Activated CD4-positive, alpha-beta T cell treated with anti-CD3 and anti-CD28 coated beads for 4 hours (primary cell): Measurements from ENCODE around the gene PIMREG.

Experiments
- DNase-seq, 2 donors: peaks; one replicate each; pipeline ENCODE4 v3.0.0-alpha.2; 2020

Gene PIMREG

DNA sequence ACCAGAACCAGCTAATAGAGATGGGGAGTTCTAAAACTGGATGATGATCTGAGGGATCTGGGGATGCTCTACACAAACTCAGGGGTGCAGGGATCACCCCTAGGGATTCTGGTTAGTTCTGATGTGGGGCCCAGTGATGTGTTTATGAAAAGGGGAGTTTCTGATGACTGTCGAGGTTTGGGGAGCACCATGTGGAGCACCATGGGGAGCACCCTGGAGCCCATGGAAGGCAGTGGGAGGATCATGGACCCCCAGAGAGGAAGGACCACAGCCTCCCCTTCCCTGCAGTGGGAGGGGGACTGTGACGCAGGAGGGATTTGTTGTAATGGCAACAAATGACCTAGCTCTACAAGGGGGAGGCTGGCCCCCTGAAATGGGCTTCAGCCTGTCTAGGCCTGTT, 18.4 kb downstream of the PIMREG start:
- DNase-seq = no peak

GRCh38 chr17:6463616-6464445, 19.6 kb downstream of the PIMREG start:
- DNase-seq = no peak

DNA sequence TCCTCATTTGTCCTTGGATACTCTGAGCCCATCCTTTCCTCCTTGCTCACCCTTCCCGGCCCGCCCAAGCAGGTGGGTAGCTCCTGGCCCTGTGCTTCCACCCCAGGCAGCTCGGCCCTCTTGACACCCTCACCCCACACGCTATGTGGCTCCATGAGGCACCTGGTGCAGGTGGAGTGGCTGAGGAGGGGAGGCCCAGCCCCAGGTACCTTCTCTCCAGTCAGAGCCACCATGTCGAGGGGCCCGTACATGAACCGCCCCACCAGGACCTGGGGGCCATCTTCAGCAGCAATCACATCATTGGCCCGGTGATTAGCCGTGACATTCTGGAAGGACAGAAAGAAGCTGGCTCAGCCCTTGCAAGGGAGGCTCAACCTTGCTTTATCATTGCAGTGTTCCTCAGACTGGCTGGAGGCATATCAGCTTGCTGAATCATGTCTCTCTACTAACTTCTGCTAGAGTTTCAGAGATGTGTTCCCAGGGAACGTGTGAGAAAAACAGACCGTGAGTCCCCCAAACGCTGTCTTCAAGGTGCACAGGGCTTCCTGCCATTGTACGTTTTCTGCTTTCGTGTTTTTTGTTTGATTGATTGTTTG, 20.3 kb downstream of the PIMREG start:
- no peak for DNase-seq

DNA sequence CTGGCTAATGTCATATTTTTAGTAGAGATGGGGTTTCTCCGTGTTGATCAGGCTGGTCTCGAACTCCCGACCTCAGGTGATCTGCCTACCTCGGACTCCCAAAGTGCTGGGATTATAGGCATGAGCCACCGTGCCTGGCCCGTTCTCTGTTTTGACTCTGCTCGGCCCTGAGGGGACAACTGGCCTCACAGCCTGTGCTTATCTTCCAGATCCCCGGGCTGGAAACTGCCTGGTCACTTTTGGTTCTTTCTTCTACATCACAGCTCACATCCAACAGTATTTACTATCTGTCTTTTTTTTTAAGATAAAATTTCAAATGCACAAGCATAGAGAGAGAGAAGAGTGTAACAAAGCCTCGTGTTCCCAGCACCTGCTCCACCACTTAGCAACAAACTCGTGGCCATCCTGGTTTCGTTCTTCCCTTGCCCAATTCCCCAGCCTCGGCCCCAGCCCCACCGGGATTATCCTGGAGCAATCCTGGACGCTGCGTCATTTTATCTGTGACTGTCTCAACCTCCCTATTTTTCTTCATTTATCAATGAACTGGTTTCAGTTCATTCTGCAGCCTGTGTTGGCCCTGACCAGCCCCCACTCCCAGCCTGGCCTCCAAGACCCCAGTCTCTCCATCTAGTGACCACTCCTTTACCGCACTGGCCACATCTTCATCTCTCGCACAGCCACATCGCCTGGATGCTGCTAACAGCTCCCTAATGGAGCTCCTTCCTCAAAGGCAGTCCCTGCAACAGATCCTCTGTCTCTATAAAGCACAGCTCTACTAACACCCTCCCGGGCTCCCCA, 21.1 kb downstream of the PIMREG start:
- no peak for DNase-seq

- no peak for DNase-seq
These were observed 23.3 kb downstream of the PIMREG start for GRCh38 chr17:6467567-6467966.

GRCh38 chr17:6468051-6468790, 24.0 kb downstream of the PIMREG start:
- DNase-seq = no peak

DNA sequence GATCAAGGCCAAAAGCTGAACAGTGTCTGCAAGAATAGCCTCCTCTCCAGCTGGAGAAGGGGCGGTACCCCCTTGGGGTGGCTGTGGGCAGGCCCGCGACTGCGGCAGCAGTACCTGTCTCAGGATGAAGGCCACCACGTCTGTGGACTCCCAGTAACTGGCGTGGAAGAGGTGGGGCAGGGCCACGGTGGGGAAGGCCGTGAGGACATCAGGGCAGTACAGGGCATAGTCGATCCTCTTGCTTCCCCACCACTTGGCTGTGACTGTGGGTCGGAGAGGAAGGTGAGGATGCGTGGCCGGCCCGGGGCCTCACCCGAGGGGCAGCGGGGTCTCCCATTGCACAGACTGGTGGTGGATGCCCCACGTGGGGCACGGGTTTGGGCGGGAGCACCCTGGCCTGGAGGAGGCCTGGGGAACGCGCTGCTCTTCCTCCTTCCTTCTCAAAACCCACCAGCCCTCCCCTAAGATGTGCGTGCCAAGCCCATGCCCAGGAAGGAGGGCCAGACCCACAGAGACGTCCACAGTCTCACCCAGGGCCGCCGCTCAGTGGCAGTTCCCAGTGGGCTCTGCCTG, 26.0 kb downstream of the PIMREG start:
- no peak for DNase-seq

- no peak for DNase-seq
These were observed 26.7 kb downstream of the PIMREG start for GRCh38 chr17:6470751-6471521.

DNA sequence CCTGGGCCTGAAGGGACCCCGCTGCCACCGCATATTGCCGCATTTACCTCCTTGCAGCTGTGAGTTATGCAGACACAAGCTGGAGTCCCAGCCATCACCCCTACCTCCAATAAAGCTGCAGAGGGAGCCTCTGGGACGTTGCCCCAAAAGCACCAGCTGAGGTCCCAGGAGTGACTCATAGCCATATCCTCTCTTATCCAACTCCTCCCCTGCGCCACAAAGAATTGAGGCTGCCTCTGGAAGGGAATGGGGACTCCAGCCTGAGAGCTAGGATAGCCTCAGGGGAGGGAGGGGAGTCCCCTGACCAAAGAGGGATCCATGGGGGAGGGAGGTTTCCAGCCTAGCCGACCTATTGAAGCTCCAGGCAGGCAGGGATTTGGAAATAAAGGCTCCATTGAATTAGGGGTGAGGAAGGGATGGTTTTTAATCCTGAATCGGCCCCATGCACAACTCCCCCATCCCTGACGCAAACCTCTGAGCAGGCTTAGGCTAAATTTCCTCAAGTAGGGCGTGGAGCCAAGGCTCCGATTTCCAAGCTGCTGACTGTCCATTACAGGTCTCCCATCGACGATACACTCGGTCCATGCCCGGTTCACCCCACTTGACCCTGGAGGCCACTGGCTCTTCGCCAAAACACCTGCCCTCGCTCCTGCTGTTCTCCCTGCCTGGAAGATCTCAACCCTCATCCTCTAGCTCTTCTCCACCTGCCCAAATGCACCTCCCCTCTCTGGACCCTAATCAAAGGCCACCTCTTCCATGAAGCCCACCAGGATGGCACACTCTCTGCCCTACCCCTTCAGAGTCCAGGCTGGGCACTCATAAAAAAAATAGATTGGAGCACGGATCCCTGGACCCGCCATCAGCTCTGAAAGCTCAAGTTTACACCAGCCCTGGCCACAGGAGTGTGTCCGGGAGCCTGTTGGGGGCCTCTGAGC, 27.5 kb downstream of the PIMREG start:
- DNase-seq = no peak

GRCh38 chr17:6472517-6472916, 28.3 kb downstream of the PIMREG start:
- DNase-seq = no peak

- peak; percentile 57 to 68 for DNase-seq
These were observed 29.0 kb downstream of the PIMREG start for GRCh38 chr17:6473128-6473767.

- DNase-seq = no peak
These were observed 30.1 kb downstream of the PIMREG start for GRCh38 chr17:6474376-6474775.

GRCh38 chr17:6474906-6475305, 30.7 kb downstream of the PIMREG start:
- no peak for DNase-seq

GRCh38 chr17:6475411-6475810, 31.2 kb downstream of the PIMREG start:
- no peak for DNase-seq

- DNase-seq = no peak
These were observed 32.0 kb downstream of the PIMREG start for GRCh38 chr17:6476076-6476809.

- DNase-seq = no peak
These were observed 32.5 kb downstream of the PIMREG start for GRCh38 chr17:6476810-6477179.

GRCh38 chr17:6477831-6478383, 33.7 kb downstream of the PIMREG start:
- DNase-seq = no peak

GRCh38 chr17:6478486-6478885, 34.2 kb downstream of the PIMREG start:
- no peak for DNase-seq

DNA sequence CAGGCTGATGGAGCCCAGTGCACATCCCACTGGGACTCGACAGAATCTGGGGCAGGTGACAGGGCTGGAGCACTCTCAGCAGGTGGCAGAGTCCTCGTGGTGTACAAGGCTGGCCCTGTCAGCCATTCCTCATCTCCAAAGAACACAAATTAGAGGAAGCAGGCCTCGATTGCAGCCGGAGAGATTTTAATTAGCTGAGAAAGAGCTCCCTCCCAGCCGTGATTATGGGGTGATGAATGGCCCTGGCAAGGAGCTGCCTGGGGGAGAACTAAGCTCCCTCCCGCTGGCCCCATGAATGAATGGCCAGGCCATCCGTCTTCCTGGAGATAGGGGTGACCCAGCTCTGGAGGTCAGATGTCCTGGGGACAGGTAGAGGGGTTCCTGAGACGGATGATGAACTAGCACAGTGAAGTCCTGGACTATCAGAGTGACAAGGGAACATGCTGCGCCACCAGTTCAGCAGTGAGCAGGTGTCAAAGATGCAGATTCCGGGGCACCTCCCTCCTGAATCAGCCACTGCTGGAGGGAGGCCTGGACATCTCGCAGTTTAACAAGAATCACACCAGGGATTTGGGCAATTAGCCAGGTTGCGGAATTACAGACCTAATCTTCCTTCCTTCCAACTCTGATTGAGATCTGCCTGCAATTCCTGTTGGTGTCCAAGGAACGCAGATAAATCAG, 35.5 kb downstream of the PIMREG start:
- DNase-seq = no peak
